GM12878 (cell line): ENCODE data around the gene UEVLD. TPM values are rescaled to one million over a fixed set of nuclear protein-coding genes. Genes with fewer than 3 reads are reported as not detected.

Experiments
- ATAC-seq: fragments of 200-7000 bp; cut with Tn5 transposase; 3 replicates; pipeline ENCODE4 v1.9.1; 2020; ENCODE audit warnings: mild to moderate bottlenecking, moderate library complexity
- BruUV-seq: library from RNA; stranded (reverse); fragments of 400-500 nt; replicated peaks from 2 replicates; lab custom pipeline; 2021; lab: Mats Ljungman, UMichigan
- CTCF ChIA-PET: fragments of 300-600 bp; sonication (Branson Sonifier 250); formaldehyde crosslinking; extraction: SDS; loops from one replicate; lab custom pipeline; 2021; ENCODE audit warnings: inconsistent platforms; lab: Yijun Ruan, JAX
- POLR2A ChIA-PET: fragments of 350-600 bp; formaldehyde crosslinking; extraction: SDS; loops from one replicate; lab custom pipeline; 2021; ENCODE audit warnings: inconsistent platforms; lab: Charles Lee
- RAD21 ChIA-PET: fragments of 300-600 bp; sonication (Branson Sonifier 250); formaldehyde crosslinking; loops from one replicate; lab custom pipeline; 2023; ENCODE audit warnings: antibody characterized with exemption; ENCODE audit not compliant: unreplicated experiment; lab: Charles Lee
- SMC1A ChIA-PET: fragments of 300-600 bp; sonication (Branson Sonifier 250); formaldehyde crosslinking; loops from one replicate; lab custom pipeline; 2023; ENCODE audit not compliant: unreplicated experiment, uncharacterized antibody; lab: Charles Lee
- DNase-seq: peaks from one replicate; pipeline ENCODE4 v3.0.0-alpha.2; 2011; ENCODE audit warnings: low read depth, low spot score
- FAIRE-seq: peaks from 3 replicates; lab custom pipeline; 2011; peaks lifted over from hg19 to GRCh38; lab: Jason Lieb, UNC
- H2AFZ ChIP-seq: 2 replicates; pipeline ENCODE4 v1.6.0; 2011; ENCODE audit warnings: low read depth, low read length, control low read depth; ENCODE audit not compliant: control insufficient read depth
- H3K27ac ChIP-seq: 2 replicates; pipeline ENCODE4 v1.5.1; 2011; ENCODE audit warnings: control low read depth; ENCODE audit not compliant: control insufficient read depth, insufficient read depth
- H3K27me3 ChIP-seq, 2 experiments: replicated peaks in 1 of 2; 2 replicates each; pipeline versions ENCODE4 v1.6.0 to v1.6.1; 2011; ENCODE audit warnings: low read length in 1 of 2; ENCODE audit not compliant: control insufficient read depth in 2 of 2, insufficient read depth in 2 of 2
- H3K36me3 ChIP-seq, 2 experiments: 2 replicates each; pipeline ENCODE4 v1.5.1; 2011; ENCODE audit warnings: low read length in 1 of 2; ENCODE audit not compliant: control insufficient read depth in 2 of 2, insufficient read depth in 2 of 2
- H3K4me1 ChIP-seq: 2 replicates; pipeline ENCODE4 v1.6.1; 2011; ENCODE audit warnings: mild to moderate bottlenecking, low read length, moderate library complexity, mixed read lengths; ENCODE audit not compliant: control insufficient read depth, insufficient read depth
- H3K4me2 ChIP-seq: 2 replicates; pipeline ENCODE4 v1.6.0; 2011; ENCODE audit warnings: control low read depth; ENCODE audit not compliant: control insufficient read depth, insufficient read depth
- H3K4me3 ChIP-seq: fragments of 200-600 bp; sonication (generic); 2 replicates; pipeline ENCODE4 v1.5.1; 2016
- H3K79me2 ChIP-seq: 2 replicates; pipeline ENCODE4 v1.6.0; 2011; ENCODE audit warnings: low read length; ENCODE audit not compliant: control insufficient read depth, insufficient read depth
- H3K9ac ChIP-seq: 2 replicates; pipeline ENCODE4 v1.8.0; 2011; ENCODE audit warnings: low read length, control low read depth, mixed read lengths; ENCODE audit not compliant: control insufficient read depth, insufficient read depth
- H3K9me3 ChIP-seq: replicated peaks from 3 replicates; pipeline ENCODE4 v1.5.1; 2011; ENCODE audit warnings: mild to moderate bottlenecking, low read length; ENCODE audit not compliant: control insufficient read depth, insufficient read depth
- H4K20me1 ChIP-seq: 2 replicates; pipeline ENCODE4 v1.6.0; 2011; ENCODE audit not compliant: control insufficient read depth, insufficient read depth
- MXI1 ChIP-seq: fragments of 150-350 bp; IDR thresholded peaks from 2 replicates; pipeline ENCODE4 v1.6.1; 2011; ENCODE audit warnings: low read depth, mild to moderate bottlenecking, inconsistent platforms, low read length, improper control_type of control experiment
- WGBS: methylation state at CpG from one replicate; pipeline ENCODE4 v1.1.6; 2016; ENCODE audit warnings: low lambda C conversion rate; ENCODE audit not compliant: insufficient replicate concordance, insufficient coverage; ENCODE audit errors: missing lambda C conversion rate; 5-methylcytosine and 5-hydroxymethylcytosine counted together
- in situ Hi-C: fragments of 300-500 bp; cut with MboI; formaldehyde crosslinking; loops from 9 replicates; pipeline ENCODE4 v1.14.3; 2018; ENCODE audit warnings: mixed read lengths
- intact Hi-C: fragments of 100-400 bp; cut with micrococcal nuclease; formaldehyde crosslinking; loops from one replicate; pipeline ENCODE4 v1.14.2; 2022; ENCODE audit not compliant: unreplicated experiment
- polyA plus RNA-seq, 11 experiments: library from polyadenylated mRNA; depleted of rRNA in 4 of 11; unstranded in 6 of 11; stranded (reverse) in 5 of 11; fragments of >200 nt; fragmentation: Nextera tagmentation in 4 of 11; fragmentation: Illumina TruSeq in 1 of 11; extraction: Ambion mirVana in 4 of 11; extraction: Trizol in 1 of 11; gene quantifications; 1 replicate in 1 of 11; 2 replicates in 10 of 11; pipeline versions ENCODE4 v1.2.1 to v1.2.3, GENCODE V29; 2011 to 2016; ENCODE audit warnings: inconsistent platforms in 2 of 11, missing spikeins in 2 of 11, low read depth in 1 of 11
- total RNA-seq, 4 experiments: library from RNA; depleted of rRNA in 3 of 4; stranded (reverse); fragments of >200 nt in 3 of 4; fragmentation: Illumina TruSeq in 1 of 4; extraction: Trizol in 1 of 4; gene quantifications; 2 replicates each; pipeline versions ENCODE4 v1.2.1 to v1.2.3, GENCODE V29; 2013 to 2021
- TF ChIP-seq, protein P1 (sequence below): fragments of 450-650 bp; IDR thresholded peaks from 2 replicates; pipeline ENCODE4 v1.6.1; 2016; ENCODE audit warnings: mild to moderate bottlenecking

UEVLD gene
- total and polyA plus RNA-seq, 10 of the 15 experiments (the other 5 are each of a cell fraction or from before 2014, with no cell fraction given): 6.5 to 16.3 (median 13.4) TPM

DNA sequence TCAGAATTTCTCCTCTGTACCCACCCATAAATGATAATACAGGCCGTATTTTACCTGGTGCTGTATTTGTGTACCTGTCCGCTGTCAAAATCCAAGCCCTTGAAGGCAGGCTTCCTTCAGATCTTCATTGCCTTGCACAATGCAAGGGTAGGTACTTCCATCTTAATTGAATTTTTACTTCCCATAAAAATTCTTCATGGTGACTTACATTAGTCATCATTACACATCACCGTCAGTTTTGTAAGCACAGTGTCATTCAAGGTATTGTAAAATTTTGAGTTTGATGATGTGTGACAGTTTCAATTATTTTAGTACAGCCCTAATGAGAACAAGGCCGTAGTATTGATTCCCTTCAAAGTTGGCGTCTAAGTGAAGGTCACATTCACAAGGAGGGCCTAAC is 61.0 kb downstream of the UEVLD start:
- in situ Hi-C loops (no loop called here), intact Hi-C loops (loop anchor here (5.0 to 10.0 kb wide), 6 partner anchors 105 to 410 kb away; partner anchors contain the start of genes GTF2H1, HPS5, LDHA and SAA2)
- FAIRE-seq (no peak), DNase-seq (no peak), ATAC-seq (no peak)
- Histone ChIP-seq H3K4me1 (no peaks in the 10 kb centered on the region; the same call in 1 of the 2 replicates), H3K27ac (peak overlapping the region; percentile 91), H3K4me2 (peak overlapping the region; percentile 68), H3K27me3 (no peaks in the 10 kb centered on the region), H3K79me2 (peaks cover 39% of the 10 kb centered on the region), H4K20me1 (no peaks in the 10 kb centered on the region), H3K4me3 (peak overlapping the region; percentile 95), H3K9me3 (no peaks in the 10 kb centered on the region), H3K9ac (peak overlapping the region; percentile 82), H3K36me3 (peaks cover 0 to 3% of the 10 kb centered on the region in 2 experiments; a peak in 2 of 4 replicates), H2AFZ (peak overlapping the region; percentile 91; the same call in 1 of the 2 replicates)
- CTCF ChIA-PET: interaction anchor here (0.7 to 5.6 kb wide), 10 partner anchors 10 to 320 kb away, joined by 3 to 30 read pairs (median 3); no protein-coding TSS in a partner anchor
- RAD21 ChIA-PET: interaction anchor here (0.7 to 2.0 kb wide), 5 partner anchors 106 to 241 kb away, joined by 3 to 7 read pairs (median 3); partner anchors contain the start of gene HPS5
- POLR2A ChIA-PET: interaction anchor here (0.9 to 2.2 kb wide), 12 partner anchors 12 to 284 kb away, joined by 3 to 13 read pairs (median 4); partner anchors contain the start of genes HPS5, LDHA, SPTY2D1 and UEVLD
- WGBS: 35% methylated on average over 5 of the region's 5 CpGs
- SMC1A ChIA-PET: interaction anchor here (0.6 to 2.3 kb wide), 6 partner anchors 101 to 284 kb away, joined by 3 to 14 read pairs (median 5); no protein-coding TSS in a partner anchor
- no peak for TF ChIP-seq MXI1
- TF ChIP-seq, protein P1, sequence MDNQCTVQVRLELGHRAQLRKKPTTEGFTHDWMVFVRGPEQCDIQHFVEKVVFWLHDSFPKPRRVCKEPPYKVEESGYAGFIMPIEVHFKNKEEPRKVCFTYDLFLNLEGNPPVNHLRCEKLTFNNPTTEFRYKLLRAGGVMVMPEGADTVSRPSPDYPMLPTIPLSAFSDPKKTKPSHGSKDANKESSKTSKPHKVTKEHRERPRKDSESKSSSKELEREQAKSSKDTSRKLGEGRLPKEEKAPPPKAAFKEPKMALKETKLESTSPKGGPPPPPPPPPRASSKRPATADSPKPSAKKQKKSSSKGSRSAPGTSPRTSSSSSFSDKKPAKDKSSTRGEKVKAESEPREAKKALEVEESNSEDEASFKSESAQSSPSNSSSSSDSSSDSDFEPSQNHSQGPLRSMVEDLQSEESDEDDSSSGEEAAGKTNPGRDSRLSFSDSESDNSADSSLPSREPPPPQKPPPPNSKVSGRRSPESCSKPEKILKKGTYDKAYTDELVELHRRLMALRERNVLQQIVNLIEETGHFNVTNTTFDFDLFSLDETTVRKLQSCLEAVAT: 0 out of 2 replicates have a peak, but pooled peaks have one; percentile 41
- no TSS peak for BruUV-seq
